ENCODE results near the gene ADIRF. TPM values are rescaled to one million over a fixed set of nuclear protein-coding genes. Genes with fewer than 3 reads are reported as not detected.
"Not testable (repeated sequence)": the region's sequence is repeated elsewhere in the genome, so short reads cannot be mapped to it uniquely, and the experiment has no call there.

The ADIRF gene
- total RNA-seq, 1 donor from 2014 or later, result not detected

- not testable (repeated sequence) for H3K9me3 Mint-ChIP-seq (ENCODE audit: unreplicated experiment); H3K27ac Mint-ChIP-seq (ENCODE audit: unreplicated experiment); H3K36me3 Mint-ChIP-seq (ENCODE audit: unreplicated experiment); H3K27me3 Mint-ChIP-seq (ENCODE audit: unreplicated experiment); H3K4me1 Mint-ChIP-seq (ENCODE audit: unreplicated experiment); H3K4me3 Mint-ChIP-seq (ENCODE audit: unreplicated experiment); DNase-seq (ENCODE audit: extremely low spot score, unreplicated experiment)
Observed at GRCh38 chr10:87014986-87015716, 46.9 kb downstream of the ADIRF start.

DNA sequence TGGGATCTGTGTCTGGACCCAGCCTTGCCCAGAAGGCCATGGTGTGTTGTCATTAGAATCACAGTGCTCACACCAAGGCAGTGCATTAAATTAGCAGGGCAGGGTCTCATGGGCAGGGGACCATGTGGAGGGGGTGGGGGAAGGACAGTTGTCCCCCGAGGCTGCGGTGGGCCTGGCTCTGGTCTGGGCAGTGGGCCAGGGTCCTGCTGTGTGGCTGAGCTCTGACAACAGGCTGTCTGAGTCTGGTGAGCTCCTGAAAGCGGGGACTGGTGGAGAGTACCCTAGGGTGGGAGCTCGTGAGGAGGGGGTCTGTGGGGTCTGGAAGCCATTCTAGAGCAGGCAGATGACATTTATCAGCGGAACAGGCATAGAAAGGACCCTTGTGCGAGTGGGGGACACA, 49.8 kb downstream of the ADIRF start:
- peak; percentile 87 for DNase-seq (ENCODE audit: extremely low spot score, unreplicated experiment)
- not testable (repeated sequence) for H3K9me3 Mint-ChIP-seq (ENCODE audit: unreplicated experiment); H3K4me3 Mint-ChIP-seq (ENCODE audit: unreplicated experiment); H3K4me1 Mint-ChIP-seq (ENCODE audit: unreplicated experiment); H3K27me3 Mint-ChIP-seq (ENCODE audit: unreplicated experiment); H3K36me3 Mint-ChIP-seq (ENCODE audit: unreplicated experiment)
- peak overlapping the region; percentile 38 for H3K27ac Mint-ChIP-seq (ENCODE audit: unreplicated experiment)

- not testable (repeated sequence) for H3K36me3 Mint-ChIP-seq (ENCODE audit: unreplicated experiment); DNase-seq (ENCODE audit: extremely low spot score, unreplicated experiment); H3K4me1 Mint-ChIP-seq (ENCODE audit: unreplicated experiment); H3K27me3 Mint-ChIP-seq (ENCODE audit: unreplicated experiment); H3K27ac Mint-ChIP-seq (ENCODE audit: unreplicated experiment); H3K4me3 Mint-ChIP-seq (ENCODE audit: unreplicated experiment); H3K9me3 Mint-ChIP-seq (ENCODE audit: unreplicated experiment)
Observed at GRCh38 chr10:87019066-87019465, 50.8 kb downstream of the ADIRF start.

DNA sequence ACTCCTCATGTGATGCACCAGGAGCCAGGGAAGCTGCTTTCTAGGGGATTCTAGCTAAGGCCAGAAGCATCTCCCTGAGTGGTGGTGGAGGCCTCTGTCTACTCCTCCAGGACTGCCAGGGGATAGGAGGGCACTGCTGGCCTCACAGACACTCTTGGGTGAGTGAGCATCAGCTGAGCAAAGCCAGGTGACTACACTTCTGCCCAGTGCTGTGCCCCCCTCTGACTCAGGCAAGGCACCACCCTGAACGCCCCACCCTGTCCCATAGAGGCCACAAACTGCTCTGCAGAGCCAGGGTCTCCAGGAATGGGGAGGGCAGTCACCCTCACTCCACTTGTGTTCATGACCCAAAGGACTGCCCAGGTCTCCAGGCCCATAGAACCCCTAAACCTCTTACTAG, 51.2 kb downstream of the ADIRF start:
- H3K36me3 Mint-ChIP-seq (ENCODE audit: unreplicated experiment); H3K27me3 Mint-ChIP-seq (ENCODE audit: unreplicated experiment); H3K4me3 Mint-ChIP-seq (ENCODE audit: unreplicated experiment); DNase-seq (ENCODE audit: extremely low spot score, unreplicated experiment); H3K27ac Mint-ChIP-seq (ENCODE audit: unreplicated experiment); H3K4me1 Mint-ChIP-seq (ENCODE audit: unreplicated experiment); H3K9me3 Mint-ChIP-seq (ENCODE audit: unreplicated experiment): not testable (repeated sequence)

DNA sequence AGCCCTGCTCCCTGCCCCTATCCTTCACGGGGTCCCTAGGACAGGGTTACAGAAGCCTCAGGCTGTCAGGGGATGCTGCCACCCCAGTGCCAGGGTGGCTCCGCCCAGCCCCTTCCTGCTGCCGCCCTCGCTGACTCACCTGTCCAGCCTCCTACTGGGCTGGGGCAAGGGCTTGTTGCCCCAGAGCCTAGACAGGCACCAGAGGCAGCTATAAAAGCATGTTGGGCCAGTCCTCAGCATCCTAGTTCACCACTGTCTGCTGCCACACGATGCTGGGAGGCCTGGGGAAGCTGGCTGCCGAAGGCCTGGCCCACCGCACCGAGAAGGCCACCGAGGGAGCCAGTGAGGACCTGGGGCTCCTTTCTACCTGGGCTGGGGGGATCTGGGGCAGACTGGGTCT, 51.8 kb downstream of the ADIRF start, which contains the start of gene FAM25A:
Gene FAM25A (plus strand): TSS at position 239 of the 400 bp plus-strand sequence. CDS start 31 bp downstream, at position 270.
- H3K27ac Mint-ChIP-seq (ENCODE audit: unreplicated experiment); H3K4me1 Mint-ChIP-seq (ENCODE audit: unreplicated experiment); H3K4me3 Mint-ChIP-seq (ENCODE audit: unreplicated experiment); H3K27me3 Mint-ChIP-seq (ENCODE audit: unreplicated experiment); H3K9me3 Mint-ChIP-seq (ENCODE audit: unreplicated experiment); DNase-seq (ENCODE audit: extremely low spot score, unreplicated experiment); H3K36me3 Mint-ChIP-seq (ENCODE audit: unreplicated experiment): not testable (repeated sequence)

Other genes with a start within 250 kb of the ADIRF start
- gene BMPR1A, start 211.9 kb upstream of the ADIRF start, total RNA-seq, result 75.5 and 79.6 TPM in 2 replicates
- gene MMRN2, start 10.9 kb upstream of the ADIRF start, total RNA-seq, result 0.57 TPM in 1 of 2 replicates, not detected in the other
- gene SNCG, start 9.9 kb upstream of the ADIRF start, total RNA-seq, result 0.73 TPM in 1 of 2 replicates, not detected in the other
- gene FAM25A, start 51.8 kb downstream of the ADIRF start, total RNA-seq, result not detected in 2 replicates
- gene GLUD1, start 126.4 kb downstream of the ADIRF start, total RNA-seq, result 125 and 132 TPM in 2 replicates
- gene SHLD2, start 126.7 kb downstream of the ADIRF start, total RNA-seq, result 26.3 and 29.3 TPM in 2 replicates